Loucy (cell line): ENCODE measurements around the gene CDCA8.

Experiments
- H2AFZ ChIP-seq: fragments of 200-600 bp; sonication (generic); 2 replicates; pipeline ENCODE4 v1.6.0; 2016; ENCODE audit warnings: antibody characterized with exemption, mild to moderate bottlenecking, low read length, moderate library complexity
- H3F3A ChIP-seq: fragments of 200-600 bp; 2 replicates; pipeline ENCODE4 v1.6.0; 2016; ENCODE audit warnings: antibody characterized with exemption, low read depth, mild to moderate bottlenecking
- H3K27me3 ChIP-seq: fragments of 200-600 bp; sonication (generic); 2 replicates; pipeline ENCODE4 v1.6.1; 2014; ENCODE audit warnings: low read length, mild to moderate bottlenecking; ENCODE audit not compliant: insufficient read depth, poor library complexity, severe bottlenecking
- H3K36me3 ChIP-seq: fragments of 200-600 bp; sonication (generic); 2 replicates; pipeline ENCODE4 v1.6.1; 2016; ENCODE audit warnings: low read length; ENCODE audit not compliant: insufficient read depth
- H3K4me1 ChIP-seq: fragments of 200-600 bp; sonication (generic); 2 replicates; pipeline ENCODE4 v1.5.1; 2014; ENCODE audit warnings: low read length, mild to moderate bottlenecking; ENCODE audit not compliant: insufficient read depth, poor library complexity, severe bottlenecking
- H3K4me2 ChIP-seq: fragments of 200-600 bp; sonication (generic); 2 replicates; pipeline ENCODE4 v1.6.0; 2014; ENCODE audit warnings: antibody characterized with exemption, low read length, low read depth, mild to moderate bottlenecking; ENCODE audit not compliant: poor library complexity, severe bottlenecking
- H3K4me3 ChIP-seq: fragments of 200-600 bp; sonication (generic); 2 replicates; pipeline ENCODE4 v1.5.1; 2014; ENCODE audit warnings: low read length, mild to moderate bottlenecking, mixed read lengths; ENCODE audit not compliant: poor library complexity, severe bottlenecking
- H3K79me2 ChIP-seq: fragments of 200-600 bp; sonication (generic); 2 replicates; pipeline ENCODE4 v1.6.1; 2014; ENCODE audit warnings: low read length; ENCODE audit not compliant: insufficient read depth
- H3K9ac ChIP-seq: fragments of 200-600 bp; sonication (generic); 2 replicates; pipeline ENCODE4 v1.6.0; 2014; ENCODE audit warnings: mild to moderate bottlenecking, low read depth, low read length, moderate library complexity; ENCODE audit not compliant: poor library complexity, severe bottlenecking
- H3K9me2 ChIP-seq: fragments of 200-600 bp; sonication (generic); replicated peaks from 2 replicates; pipeline ENCODE4 v1.6.1; 2016; ENCODE audit warnings: low read depth, low read length, mixed read lengths
- H3K9me3 ChIP-seq: fragments of 200-600 bp; sonication (generic); 2 replicates; pipeline ENCODE4 v1.6.1; 2014; ENCODE audit warnings: mild to moderate bottlenecking, antibody characterized with exemption, low read length, low read depth; ENCODE audit not compliant: insufficient read depth
- H4K20me1 ChIP-seq: fragments of 200-600 bp; sonication (generic); 2 replicates; pipeline ENCODE4 v1.6.0; 2014; ENCODE audit warnings: antibody characterized with exemption, low read length, mild to moderate bottlenecking; ENCODE audit not compliant: insufficient read depth, poor library complexity, severe bottlenecking
- CTCF ChIP-seq: fragments of 200-600 bp; sonication (generic); conservative IDR thresholded peaks from 2 replicates; pipeline ENCODE4 v1.5.1; 2014; ENCODE audit warnings: mild to moderate bottlenecking, antibody characterized with exemption, low read length
- EZH2phosphoT487 ChIP-seq: fragments of 200-600 bp; IDR thresholded peaks from 2 replicates; pipeline ENCODE4 v1.6.1; 2018; ENCODE audit warnings: antibody characterized with exemption, mild to moderate bottlenecking, moderate library complexity, borderline replicate concordance

The CDCA8 gene

GRCh38 chr1:37692834-37693175, 489 bp downstream of the CDCA8 start:
- H3K36me3 ChIP-seq, result peaks cover 22% of the 10 kb centered on the region; the same call in 1 of the 2 replicates
- H3K9me3 ChIP-seq, result no peaks in the 10 kb centered on the region
- TF ChIP-seq EZH2phosphoT487 (no peak), CTCF (no peak)
- no peaks in the 10 kb centered on the region for H3F3A ChIP-seq
- H3K9me2 ChIP-seq, result no peaks in the 10 kb centered on the region
- peak overlapping the region; percentile 93 for H3K9ac ChIP-seq
- H4K20me1 ChIP-seq, result peaks cover 27% of the 10 kb centered on the region
- H3K79me2 ChIP-seq, result peaks cover 84% of the 10 kb centered on the region
- H3K27me3 ChIP-seq, result no peaks in the 10 kb centered on the region
- H3K4me1 ChIP-seq, result peaks cover 42% of the 10 kb centered on the region
- peak overlapping the region; percentile 86 for H3K4me3 ChIP-seq
- H2AFZ ChIP-seq, result peak overlapping the region; percentile 89
- peak overlapping the region; percentile 65 for H3K4me2 ChIP-seq

- Histone ChIP-seq H2AFZ (no peak overlapping the region), H3K4me3 (no peak overlapping the region), H3K4me2 (peak overlapping the region; percentile 36), H3F3A (no peaks in the 10 kb centered on the region), H3K9me2 (no peaks in the 10 kb centered on the region), H4K20me1 (peaks cover 18% of the 10 kb centered on the region), H3K4me1 (peaks cover 27% of the 10 kb centered on the region), H3K36me3 (peaks cover 65% of the 10 kb centered on the region; the same call in 1 of the 2 replicates), H3K9ac (no peak overlapping the region), H3K79me2 (peaks cover 62% of the 10 kb centered on the region), H3K27me3 (no peaks in the 10 kb centered on the region), H3K9me3 (no peaks in the 10 kb centered on the region)
- no peak for TF ChIP-seq CTCF
- no peak for TF ChIP-seq EZH2phosphoT487
Observed at GRCh38 chr1:37697090-37697489, 4.8 kb downstream of the CDCA8 start.

GRCh38 chr1:37697737-37698136, 5.4 kb downstream of the CDCA8 start:
- H3F3A ChIP-seq, result no peaks in the 10 kb centered on the region
- peaks cover 58% of the 10 kb centered on the region for H3K79me2 ChIP-seq
- peaks cover 69% of the 10 kb centered on the region; the same call in 1 of the 2 replicates for H3K36me3 ChIP-seq
- no peak overlapping the region for H3K4me3 ChIP-seq
- H3K9ac ChIP-seq, result no peak overlapping the region
- H2AFZ ChIP-seq, result no peak overlapping the region
- no peaks in the 10 kb centered on the region for H3K9me2 ChIP-seq
- H3K4me1 ChIP-seq, result peaks cover 27% of the 10 kb centered on the region
- H4K20me1 ChIP-seq, result peaks cover 18% of the 10 kb centered on the region
- TF ChIP-seq EZH2phosphoT487 (no peak), CTCF (no peak)
- no peaks in the 10 kb centered on the region for H3K9me3 ChIP-seq
- peak overlapping the region; percentile 36 for H3K4me2 ChIP-seq
- H3K27me3 ChIP-seq, result no peaks in the 10 kb centered on the region
